HG03354 (cell line): ENCODE results near the gene ENPP7.

Source experiments
- ATAC-seq: cut with Tn5 transposase; IDR thresholded peaks from one replicate; pipeline ENCODE4 v1.9.1; 2021; ENCODE audit warnings: mild to moderate bottlenecking; ENCODE audit not compliant: unreplicated experiment, poor library complexity, severe bottlenecking

The ENPP7 gene

DNA sequence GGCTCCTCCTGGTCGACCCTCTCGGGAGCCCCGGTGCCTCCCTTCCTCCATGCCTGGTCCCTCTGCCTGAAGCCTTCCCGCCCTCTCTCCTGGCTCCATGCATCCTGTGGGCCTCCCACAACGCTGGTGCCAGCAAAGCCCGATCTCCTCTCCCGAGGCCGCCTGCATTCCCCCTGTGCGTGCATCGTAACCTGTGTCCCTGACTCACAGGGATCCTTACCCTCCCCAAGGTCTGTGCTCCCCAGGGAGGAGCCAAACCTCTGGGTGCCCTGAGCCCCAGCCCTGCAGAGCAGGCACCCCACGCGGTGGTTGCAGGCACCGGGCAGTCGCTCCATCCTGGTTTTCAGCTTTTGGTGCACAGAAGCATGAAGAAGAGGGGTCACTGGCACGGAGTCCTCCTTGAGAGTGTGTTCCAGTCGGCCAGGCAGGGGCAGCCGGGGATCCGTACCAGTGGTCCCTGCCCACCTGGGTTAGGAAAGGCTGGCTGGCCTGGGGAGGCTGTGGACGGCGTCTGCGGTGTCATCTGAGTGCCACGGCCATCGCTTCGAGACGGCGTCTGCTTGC lies 1.8 kb upstream of the ENPP7 start:
- ATAC-seq = no peak

- no peak for ATAC-seq
Observed at GRCh38 chr17:79729761-79730160, 982 bp upstream of the ENPP7 start.

DNA sequence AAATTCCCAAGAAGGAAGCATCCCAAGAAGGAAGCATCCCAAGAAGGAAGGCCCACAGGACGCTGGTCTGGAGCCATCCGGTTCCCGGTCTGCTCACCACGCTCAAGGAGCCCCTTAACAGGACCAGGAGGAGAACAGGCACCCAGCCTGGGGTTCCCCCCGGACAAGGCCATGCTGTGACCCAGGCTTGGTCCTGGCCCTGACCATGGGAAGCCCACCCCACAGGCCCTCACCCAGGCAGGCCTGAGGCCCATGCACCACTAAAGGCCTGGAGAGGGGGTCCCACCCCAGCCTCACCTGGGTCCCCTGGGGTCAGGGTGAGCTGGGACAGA lies 340 bp upstream of the ENPP7 start:
- ATAC-seq = no peak

DNA sequence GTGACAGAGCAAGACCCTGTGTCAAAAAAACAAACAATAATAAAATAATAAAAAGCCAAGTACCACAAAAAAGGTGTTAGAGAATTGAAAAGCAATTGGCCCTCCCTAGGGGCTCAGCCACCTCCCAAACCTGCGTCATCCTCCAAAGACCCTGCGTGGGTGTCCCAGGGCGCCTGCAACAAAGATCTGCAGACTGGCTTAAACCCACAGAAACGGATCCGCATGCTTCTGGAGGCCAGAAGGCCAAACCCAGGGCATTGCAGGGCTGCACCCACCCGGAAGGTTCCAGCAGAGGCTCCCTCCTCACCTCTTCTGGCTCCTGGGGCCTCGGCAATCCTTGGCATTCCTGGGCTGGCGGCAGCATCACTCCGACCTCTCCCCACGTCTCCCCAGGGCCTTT lies 1.5 kb downstream of the ENPP7 start:
- no peak for ATAC-seq

GRCh38 chr17:79732804-79733691 lies 2.3 kb downstream of the ENPP7 start:
- ATAC-seq = no peak

DNA sequence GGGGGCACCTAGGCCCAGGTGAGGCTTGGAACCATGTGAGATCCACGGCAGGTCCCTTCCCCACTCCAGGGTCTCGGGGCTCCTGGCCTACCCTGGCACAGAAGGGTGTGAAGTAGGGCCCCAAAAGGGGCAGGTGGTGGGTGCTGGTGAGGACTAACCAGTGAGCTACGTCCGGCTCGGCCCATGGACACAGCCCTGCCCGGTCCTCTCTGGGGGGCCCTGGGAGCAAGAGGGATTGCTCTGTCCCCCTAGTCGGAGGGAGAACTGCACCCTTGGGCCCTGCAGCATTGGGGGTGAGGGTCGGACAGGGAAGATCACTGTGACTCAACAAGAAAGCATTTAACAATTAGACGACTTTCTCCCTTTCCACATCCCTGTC lies 2.9 kb downstream of the ENPP7 start:
- no peak for ATAC-seq

- no peak for ATAC-seq
Observed at GRCh38 chr17:79735096-79735495, 4.4 kb downstream of the ENPP7 start.

DNA sequence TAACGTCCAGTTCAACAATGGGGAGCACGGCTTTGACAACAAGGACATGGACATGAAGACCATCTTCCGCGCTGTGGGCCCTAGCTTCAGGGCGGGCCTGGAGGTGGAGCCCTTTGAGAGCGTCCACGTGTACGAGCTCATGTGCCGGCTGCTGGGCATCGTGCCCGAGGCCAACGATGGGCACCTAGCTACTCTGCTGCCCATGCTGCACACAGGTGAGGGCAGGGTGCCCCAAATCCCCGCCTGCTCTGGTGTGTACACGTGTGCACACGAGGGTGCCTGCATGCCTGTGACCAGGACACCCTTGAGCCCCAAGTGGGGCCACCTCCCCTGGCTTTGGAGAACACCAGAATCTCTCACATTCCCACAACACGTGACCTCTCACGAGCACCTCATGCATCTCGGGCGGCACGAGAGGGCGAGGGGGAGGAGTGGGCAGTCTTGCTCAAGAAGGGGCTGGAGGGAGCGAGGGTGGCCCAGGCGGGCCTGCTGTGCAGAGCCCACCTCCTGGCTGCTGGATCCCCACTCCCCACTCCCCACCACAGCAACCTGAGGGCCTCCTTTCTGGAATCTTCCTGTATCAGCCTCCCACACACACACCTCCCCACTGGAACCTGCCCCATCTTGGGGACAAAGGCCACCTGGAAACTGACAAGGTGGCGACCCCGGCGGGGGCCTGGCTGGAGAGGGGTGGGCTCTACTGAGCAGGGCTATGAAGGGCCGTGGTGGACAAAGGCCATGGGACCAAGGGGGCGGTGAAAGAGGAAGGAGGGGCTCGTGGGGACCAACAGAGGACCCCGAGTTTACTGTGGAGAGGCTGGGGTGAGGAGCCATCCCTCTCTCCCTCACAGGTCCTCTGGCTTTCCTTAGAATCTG lies 6.5 kb downstream of the ENPP7 start:
- ATAC-seq = no peak

GRCh38 chr17:79737922-79738578 lies 7.3 kb downstream of the ENPP7 start:
- no peak for ATAC-seq

DNA sequence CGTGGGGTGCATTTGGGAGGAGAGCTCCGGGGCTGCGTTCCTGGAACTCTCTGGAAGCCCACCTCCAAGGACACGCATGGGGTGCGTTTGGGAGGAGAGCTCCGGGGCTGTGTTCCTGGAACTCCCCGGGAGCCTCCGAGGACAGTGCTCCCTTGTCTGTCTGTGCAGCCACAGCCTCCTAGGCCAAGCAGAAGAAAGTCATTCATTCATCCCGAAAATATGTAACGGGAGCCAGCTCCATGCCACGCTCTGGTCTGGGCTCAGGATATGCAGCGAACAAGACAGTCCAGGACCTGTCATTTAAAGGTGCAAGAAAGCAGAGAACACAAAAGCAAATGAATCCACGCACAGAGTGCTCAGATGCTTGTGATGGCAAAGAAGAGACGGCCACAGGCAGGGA lies 7.9 kb downstream of the ENPP7 start:
- no peak for ATAC-seq

DNA sequence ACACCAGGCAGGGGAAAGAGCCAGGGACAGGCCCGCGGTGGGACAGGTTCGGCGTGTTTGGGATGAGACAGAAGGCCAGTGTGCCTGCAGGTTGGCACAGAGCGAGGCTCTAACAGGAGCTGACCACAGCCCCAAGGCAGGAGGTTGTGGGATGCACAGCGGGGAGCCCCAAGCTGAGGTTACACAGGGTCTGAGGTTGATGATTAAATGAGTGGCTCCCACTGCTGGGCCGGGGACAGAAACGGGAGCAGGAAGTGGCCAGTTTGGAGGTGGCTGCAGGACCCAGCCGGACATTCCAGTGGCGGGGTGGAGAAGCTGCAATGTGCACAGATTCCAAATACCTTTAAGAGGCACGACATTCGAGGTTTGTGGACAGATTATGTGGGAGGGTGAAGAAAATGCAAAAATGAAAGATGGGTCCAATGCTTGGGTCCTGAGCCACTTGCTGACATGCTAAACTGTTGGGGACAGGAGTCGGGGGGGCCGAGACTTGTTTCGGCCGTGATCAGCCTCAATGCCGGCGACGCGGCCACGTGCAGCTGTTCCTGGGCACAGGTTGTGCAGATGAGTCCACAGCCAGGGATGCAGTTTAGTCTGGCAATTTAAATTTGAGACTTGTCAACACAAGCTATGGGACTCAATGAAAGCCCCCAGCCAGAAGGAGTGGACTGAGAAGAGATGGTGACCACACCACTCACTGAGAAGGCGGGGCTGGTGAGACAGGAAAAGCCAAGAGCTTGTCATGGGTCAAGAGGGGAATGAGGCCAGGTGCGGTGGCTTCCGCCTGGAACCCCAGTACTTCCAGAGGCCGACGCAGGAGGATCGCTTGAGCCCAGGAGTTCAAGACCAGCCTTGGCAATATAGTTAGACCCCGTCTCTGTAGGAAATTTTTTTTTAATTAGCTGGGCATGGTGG lies 8.7 kb downstream of the ENPP7 start:
- no peak for ATAC-seq

- ATAC-seq = no peak
Observed at GRCh38 chr17:79740413-79740812, 9.7 kb downstream of the ENPP7 start.

GRCh38 chr17:79741401-79741750 lies 10.6 kb downstream of the ENPP7 start:
- no peak for ATAC-seq

DNA sequence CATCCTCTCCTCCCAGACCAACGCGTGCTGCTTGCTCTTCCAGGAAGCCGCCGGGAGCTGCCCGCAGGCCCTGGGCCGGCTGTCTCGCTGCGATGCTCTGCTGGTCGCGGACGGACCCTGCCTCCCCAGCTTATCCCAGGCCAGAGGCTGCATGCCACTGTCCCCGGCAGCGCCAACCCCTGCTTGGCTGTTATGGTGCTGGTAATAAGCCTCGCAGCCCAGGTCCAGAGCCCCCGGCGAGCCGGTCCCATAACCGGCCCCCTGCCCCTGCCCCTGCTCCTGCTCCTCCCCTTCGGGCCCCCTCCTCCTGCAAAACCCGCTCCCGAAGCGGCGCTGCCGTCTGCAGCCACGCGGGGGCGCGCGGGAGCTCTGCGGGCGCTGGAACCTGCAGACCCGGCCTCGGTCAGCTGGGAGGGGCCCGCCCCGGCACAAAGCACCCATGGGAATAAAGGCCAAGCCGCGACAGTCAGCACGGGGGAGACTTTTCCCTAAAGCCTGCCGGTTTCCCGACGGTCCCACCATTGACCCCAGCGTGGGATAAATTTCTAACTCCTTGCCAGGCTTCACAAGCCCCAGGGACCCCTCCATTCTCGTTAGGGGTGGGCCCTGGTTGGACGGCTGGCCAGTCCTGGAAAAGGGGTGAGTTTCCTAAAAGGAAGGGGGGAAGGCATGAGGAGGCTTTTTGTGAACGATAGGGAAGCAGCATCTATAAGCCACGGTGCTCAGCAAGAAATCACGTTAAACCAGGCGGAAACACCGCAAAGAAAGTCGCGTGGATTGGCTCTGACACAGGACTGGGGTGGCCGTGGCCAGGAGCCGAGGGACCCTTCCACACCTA lies 11.2 kb downstream of the ENPP7 start:
- ATAC-seq = no peak

GRCh38 chr17:79742589-79742918 lies 11.8 kb downstream of the ENPP7 start:
- no peak for ATAC-seq

- no peak for ATAC-seq
Observed at GRCh38 chr17:79742951-79743476, 12.3 kb downstream of the ENPP7 start.

DNA sequence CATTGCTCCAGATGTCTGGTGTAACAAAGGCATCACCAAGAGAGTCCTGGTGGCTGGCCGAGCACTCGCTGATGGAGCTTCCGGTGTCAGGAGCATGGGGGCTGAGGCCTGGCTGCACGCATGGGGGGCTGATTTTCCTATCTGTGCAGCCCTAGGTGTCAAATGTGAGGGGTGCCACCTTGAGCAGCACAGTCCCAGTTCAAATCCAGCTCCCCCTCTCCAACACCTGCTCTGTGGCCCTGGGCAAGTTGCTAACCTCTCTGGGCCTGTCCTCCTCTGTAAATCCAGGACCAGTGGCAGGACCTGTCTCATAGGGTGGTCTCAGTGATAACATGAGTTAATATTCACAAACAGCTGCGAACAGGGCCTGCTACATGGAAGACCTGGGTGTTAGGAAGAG lies 12.9 kb downstream of the ENPP7 start:
- no peak for ATAC-seq

GRCh38 chr17:79745641-79746105 lies 14.9 kb downstream of the ENPP7 start:
- no peak for ATAC-seq
